Spleen (tissue), 7 donors: ENCODE results near the gene AP3B1.

Experiments
- CTCF ChIP-seq, 11 experiments: fragments of 200-600 bp in 7 of 11; fragments of 450-650 bp in 4 of 11; sonication (generic) in 4 of 11; IDR thresholded peaks in 8 of 11; conservative IDR thresholded peaks in 3 of 11; 1 replicate in 7 of 11; 2 replicates in 4 of 11; pipeline versions ENCODE4 v1.4.0 to v1.8.0; 2016 to 2021; ENCODE audit warnings: antibody characterized with exemption in 11 of 11, inconsistent platforms in 4 of 11, mild to moderate bottlenecking in 1 of 11
- POLR2A ChIP-seq, 3 donors: fragments of 450-650 bp; IDR thresholded peaks; one replicate each; pipeline ENCODE4 v1.5.1; 2017; ENCODE audit warnings: antibody characterized with exemption in 3 of 3, mild to moderate bottlenecking in 1 of 3
- POLR2AphosphoS5 ChIP-seq, 3 donors: sonication (generic); formaldehyde crosslinking; IDR thresholded peaks; one replicate each; pipeline ENCODE4 v1.5.1; 2017; ENCODE audit warnings: antibody characterized with exemption in 3 of 3
- donor health status: DM: no; HTN: no; CAD: no; lungs with moderate emphysema.
- donor health status: DM: no; HTN: no; CAD: no.
- donor health status: DM: no; HTN: no; CAD: no.

GRCh38 chr5:77991084-77991483 is 303.4 kb downstream of the AP3B1 start:
- no peak for TF ChIP-seq CTCF (IDR thresholded peaks at IDR 0.05 in 8 of 11, conservative IDR thresholded peaks at IDR 0.05 in 3 of 11)
- TF ChIP-seq POLR2A (IDR thresholded peaks at IDR 0.05): no peak
- TF ChIP-seq POLR2AphosphoS5 (IDR thresholded peaks at IDR 0.05): no peak
